ENCODE results near the gene JMJD8.
A peak's percentile ranks its signal among the peaks of the same experiment; 100 is the strongest.

Gene JMJD8

DNA sequence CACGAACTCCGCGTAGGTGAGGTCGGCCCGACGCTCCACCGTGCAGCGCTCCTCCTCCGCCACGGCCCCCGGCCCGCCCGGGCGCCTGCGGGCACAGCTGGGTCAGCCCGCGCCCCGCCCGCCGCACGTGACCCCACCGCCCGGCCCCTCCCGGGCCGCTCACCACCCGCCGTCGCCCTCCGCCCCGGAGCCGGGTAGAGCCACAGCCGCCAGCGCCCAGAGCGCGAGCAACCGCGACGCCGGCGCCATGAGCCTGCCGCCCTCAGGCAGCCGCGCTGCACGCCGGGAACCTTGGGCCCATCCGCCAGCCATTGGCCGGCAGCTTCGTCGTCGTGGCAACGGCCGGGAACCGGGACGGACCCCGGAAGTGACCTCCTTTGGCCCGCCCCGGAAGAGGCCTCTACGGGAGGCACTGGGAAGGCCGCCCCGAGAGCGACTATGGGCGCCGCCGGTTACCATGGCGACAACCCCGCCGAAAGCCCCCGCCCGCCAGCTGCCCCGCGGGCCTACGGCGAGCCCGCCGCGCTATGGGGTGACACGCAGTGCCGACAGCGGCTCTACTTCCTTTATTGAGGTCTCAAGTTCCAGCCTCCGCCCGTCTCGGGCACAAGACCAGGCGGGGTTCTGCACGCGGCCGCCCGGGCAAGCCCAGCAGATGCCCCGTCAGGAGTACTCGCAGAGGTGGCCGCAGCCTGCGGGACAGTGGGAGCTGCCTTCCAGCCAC lies at the start of gene JMJD8:
Gene JMJD8 (minus strand): TSS at position 264 of the 724 bp plus-strand sequence. CDS start 15 bp downstream, at position 249.
- DNase-seq = peak; percentile 96

GRCh38 chr16:733382-734207 lies 49.5 kb upstream of the JMJD8 start:
- DNase-seq = no peak

- DNase-seq = no peak
These were observed 48.8 kb upstream of the JMJD8 start for GRCh38 chr16:732936-733335.

GRCh38 chr16:732332-732731 lies 48.2 kb upstream of the JMJD8 start:
- DNase-seq = no peak

GRCh38 chr16:730666-731509 lies 46.8 kb upstream of the JMJD8 start:
- DNase-seq = no peak

GRCh38 chr16:729768-730665 lies 45.9 kb upstream of the JMJD8 start:
- DNase-seq = no peak

- DNase-seq = no peak
These were observed 45.0 kb upstream of the JMJD8 start for GRCh38 chr16:728890-729744.

- peak; percentile 50 for DNase-seq
These were observed 44.2 kb upstream of the JMJD8 start for GRCh38 chr16:728131-728889.

GRCh38 chr16:727291-727977 lies 43.3 kb upstream of the JMJD8 start:
- no peak for DNase-seq

- DNase-seq = peak; percentile 19
These were observed 42.5 kb upstream of the JMJD8 start, which contains the start of the genes CCDC78 and HAGHL for GRCh38 chr16:726438-727290. TSS of gene CCDC78 (minus strand) at chr16:726443. CDS start at chr16:726367, 76 bp downstream. TSS of gene HAGHL (plus strand) at chr16:727106. CDS start at chr16:727510, 404 bp downstream.

GRCh38 chr16:726188-726437 lies 42.0 kb upstream of the JMJD8 start:
- no peak for DNase-seq

DNA sequence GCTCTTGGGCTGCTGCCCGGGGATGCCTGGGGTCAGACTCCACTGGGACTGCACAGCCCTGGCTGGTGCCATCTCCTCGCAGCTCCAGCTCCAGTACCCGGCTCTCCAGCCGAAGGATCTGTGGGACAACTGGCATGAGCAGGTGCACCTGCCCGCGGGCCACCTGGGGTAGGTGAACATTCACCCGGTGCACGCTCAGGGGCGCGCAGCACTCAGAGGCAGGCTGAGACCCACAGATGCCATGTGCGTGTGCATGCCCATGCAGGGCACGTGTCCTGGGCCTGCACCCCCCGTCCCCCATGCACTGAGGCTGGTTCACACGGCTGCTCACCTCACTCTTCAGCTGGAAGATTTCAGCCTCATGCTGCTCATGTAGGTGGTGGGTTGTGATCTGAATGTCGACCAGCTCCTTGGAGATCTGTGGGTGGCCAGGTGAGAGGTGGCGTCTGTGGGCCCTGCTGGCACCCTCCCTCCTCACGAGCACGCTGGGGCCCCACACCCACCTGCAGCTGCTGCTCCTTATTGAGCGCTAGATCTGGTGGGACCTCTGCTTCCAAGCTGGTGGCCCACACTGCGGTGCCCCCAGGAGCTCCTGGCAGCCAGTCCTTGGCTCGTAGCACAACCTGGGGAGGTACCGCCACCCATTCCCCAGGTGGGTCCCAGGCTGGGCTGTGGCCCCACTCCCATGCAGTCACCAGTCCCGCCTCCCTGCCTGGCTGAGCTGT lies 41.5 kb upstream of the JMJD8 start:
- DNase-seq = no peak

- DNase-seq = no peak
These were observed 40.9 kb upstream of the JMJD8 start for GRCh38 chr16:725041-725376.

DNA sequence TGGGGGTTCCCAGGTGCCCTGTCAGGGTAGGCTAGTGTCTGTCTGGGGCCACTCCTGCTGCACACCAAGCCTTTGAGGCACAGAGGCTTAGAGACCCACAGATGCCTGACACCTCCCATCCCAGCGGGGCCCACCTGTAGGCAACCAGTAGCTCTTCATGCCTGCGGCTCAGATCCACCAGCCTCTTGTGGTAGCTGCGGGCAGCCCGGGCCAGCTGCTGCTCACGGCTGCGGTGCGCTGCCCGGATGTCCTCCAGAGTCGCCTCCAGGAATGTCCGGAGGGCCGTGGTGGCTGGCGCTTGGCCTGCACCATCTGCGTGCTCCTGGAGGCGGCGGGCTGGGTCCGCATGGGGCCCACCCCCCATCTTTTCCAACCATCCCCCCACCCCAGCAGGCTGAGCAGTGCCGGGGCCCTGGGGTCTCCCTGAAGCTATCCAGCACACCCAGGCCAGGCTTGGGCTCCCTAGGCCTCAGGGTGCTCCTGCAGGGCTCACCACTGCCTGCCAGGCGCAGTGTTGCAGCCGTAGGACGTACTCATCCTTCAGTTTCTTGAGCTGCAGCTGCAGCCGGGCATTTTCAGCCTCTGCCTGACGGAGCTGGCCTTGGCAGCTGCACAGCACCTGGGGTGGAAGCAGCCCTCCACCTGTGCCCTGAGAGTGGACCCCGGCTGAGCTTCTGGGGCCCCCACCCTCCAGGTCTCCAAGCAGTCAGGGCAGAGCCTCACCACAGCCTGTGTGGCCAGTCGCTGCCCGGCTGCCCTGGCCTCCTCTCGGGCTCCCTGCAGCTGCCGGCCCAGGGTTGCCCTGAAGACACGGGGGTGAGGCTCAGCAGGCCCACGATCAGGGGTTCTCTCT lies 40.3 kb upstream of the JMJD8 start:
- DNase-seq = no peak

DNA sequence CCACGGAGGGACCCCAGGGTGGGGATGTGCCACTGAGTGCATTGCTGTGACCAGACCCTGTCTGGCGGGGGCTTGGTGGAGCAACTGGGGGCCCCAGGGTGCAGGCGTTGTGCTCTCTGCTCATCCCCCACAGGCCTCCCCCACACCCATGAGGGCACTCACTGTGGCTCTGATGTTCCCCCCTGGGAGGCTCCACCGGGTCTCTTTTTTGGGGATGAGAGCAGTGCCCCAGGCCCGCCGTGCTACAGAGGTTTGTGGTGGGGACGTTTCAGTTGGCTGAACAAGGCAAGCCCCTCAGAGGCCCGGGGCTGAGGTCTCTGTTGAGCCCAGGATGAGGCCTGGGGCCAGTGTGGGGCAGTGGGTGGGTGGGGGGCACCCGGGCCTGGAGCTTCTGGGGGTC lies 39.6 kb upstream of the JMJD8 start:
- DNase-seq = no peak

DNA sequence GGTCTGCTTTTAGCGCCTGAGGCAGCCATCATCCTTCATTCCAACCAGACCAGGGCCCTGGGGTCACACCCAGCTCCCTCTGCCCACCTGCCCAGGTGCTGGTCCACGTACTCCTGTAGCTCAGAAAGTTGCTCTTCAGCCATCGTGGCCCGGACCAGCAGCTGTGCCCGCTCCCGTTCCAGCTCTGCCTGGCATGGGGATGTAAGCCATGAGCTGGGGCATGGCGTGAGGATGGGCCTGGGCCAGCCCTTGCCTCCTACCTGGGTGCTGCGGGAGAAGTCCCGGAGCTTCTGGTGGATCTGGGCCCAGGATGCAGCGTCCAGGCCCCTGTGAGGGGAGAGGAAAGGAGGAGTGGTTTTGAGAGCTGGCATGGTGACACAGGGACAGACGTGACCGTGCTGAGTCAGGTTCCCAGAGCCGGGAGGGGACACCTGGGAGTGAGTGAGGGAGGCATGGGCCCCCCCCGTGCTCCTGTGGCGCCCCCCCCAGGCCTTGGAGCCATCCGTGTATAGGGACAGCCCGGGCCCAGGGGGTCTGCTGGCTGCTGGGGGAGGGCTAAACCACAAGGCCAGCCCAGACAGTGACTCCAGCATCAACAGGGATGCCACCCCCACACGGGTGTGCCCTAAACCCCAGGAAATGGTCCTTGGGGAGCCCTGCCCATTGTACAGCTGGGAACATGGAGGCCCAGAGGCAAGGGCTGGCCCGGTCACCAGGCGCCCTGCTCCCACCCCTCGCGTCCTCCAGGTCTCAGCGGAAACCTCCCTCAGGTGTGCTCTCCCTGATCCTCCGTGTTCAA lies 38.9 kb upstream of the JMJD8 start:
- DNase-seq = no peak
